K562 (cell line): Measurements from ENCODE around the gene SUMF2. TPM values are rescaled to one million over a fixed set of nuclear protein-coding genes. Genes with fewer than 3 reads are reported as not detected.

ENCODE experiments used
- DDX20 ChIP-seq: fragments of 450-650 bp; IDR thresholded peaks from 2 replicates; pipeline ENCODE4 v1.6.1; 2016; ENCODE audit warnings: missing genetic modification characterization, low read depth, mild to moderate bottlenecking, missing compliant biosample characterization, moderate library complexity
- ILK ChIP-seq: fragments of 450-650 bp; IDR thresholded peaks from 2 replicates; pipeline ENCODE4 v1.6.1; 2016; ENCODE audit warnings: missing genetic modification characterization, low read depth, mild to moderate bottlenecking, missing compliant biosample characterization, moderate library complexity, borderline replicate concordance
- KHSRP ChIP-seq: fragments of 450-650 bp; IDR thresholded peaks from 2 replicates; pipeline ENCODE4 v1.6.1; 2017
- MBD1 ChIP-seq: fragments of 250-450 bp; sonication (Bioruptor Pico); IDR thresholded peaks from 2 replicates; pipeline ENCODE4 v1.8.0; 2022; ENCODE audit warnings: inconsistent platforms
- NR3C1 ChIP-seq: sonication (generic); formaldehyde crosslinking; IDR thresholded peaks from 2 replicates; pipeline ENCODE4 v1.8.1; 2022; ENCODE audit warnings: missing genetic modification reagents
- SAP30 ChIP-seq: fragments of 200-600 bp; sonication (generic); IDR thresholded peaks from 2 replicates; pipeline ENCODE4 v1.6.1; 2012; ENCODE audit warnings: borderline replicate concordance, low read depth, mild to moderate bottlenecking, moderate library complexity, low read length, control low read depth, inconsistent platforms; ENCODE audit not compliant: insufficient read depth, poor library complexity, severe bottlenecking
- SOX6 ChIP-seq: fragments of 450-650 bp; IDR thresholded peaks from 2 replicates; pipeline ENCODE4 v1.6.1; 2014; ENCODE audit warnings: mild to moderate bottlenecking
- STAG1 ChIP-seq: sonication (generic); formaldehyde crosslinking; IDR thresholded peaks from 2 replicates; pipeline ENCODE4 v1.5.0; 2020; ENCODE audit warnings: missing genetic modification reagents, borderline replicate concordance
- STAT5B ChIP-seq: fragments of 250-450 bp; sonication (Bioruptor Pico); IDR thresholded peaks from 2 replicates; pipeline ENCODE4 v1.8.0; 2021; ENCODE audit warnings: mild to moderate bottlenecking, inconsistent platforms
- ZNF175 ChIP-seq: fragments of 200-800 bp; sonication (Bioruptor generic); IDR thresholded peaks from 2 replicates; pipeline ENCODE4 v1.6.1; 2016; ENCODE audit warnings: low read depth, mild to moderate bottlenecking, missing genetic modification characterization, missing compliant biosample characterization
- ZNF197 ChIP-seq: fragments of 200-800 bp; sonication (Bioruptor generic); IDR thresholded peaks from 2 replicates; pipeline ENCODE4 v1.6.1; 2016; ENCODE audit warnings: low read depth, missing genetic modification characterization, missing compliant biosample characterization
- ZNF398 ChIP-seq: fragments of 250-450 bp; sonication (Bioruptor Pico); IDR thresholded peaks from 2 replicates; pipeline ENCODE4 v1.8.0; 2021; ENCODE audit warnings: moderate library complexity, mild to moderate bottlenecking, inconsistent platforms
- ZNF436 ChIP-seq: fragments of 250-450, 450-650 bp; sonication (Bioruptor Pico); formaldehyde crosslinking; IDR thresholded peaks from 2 replicates; pipeline ENCODE4 v1.7.0; 2020; ENCODE audit warnings: mild to moderate bottlenecking
- ZNF707 ChIP-seq: fragments of 250-450 bp; sonication (Bioruptor Pico); conservative IDR thresholded peaks from 2 replicates; pipeline ENCODE4 v1.8.0; 2022; ENCODE audit warnings: inconsistent platforms, mild to moderate bottlenecking, moderate library complexity
- ZNF740 ChIP-seq, 3 experiments: fragments of 200-800 bp in 1 of 3; sonication (Bioruptor generic) in 1 of 3; sonication (generic) in 1 of 3; formaldehyde crosslinking in 1 of 3; IDR thresholded peaks; 2 replicates each; pipeline versions ENCODE4 v1.6.1 to v1.8.0; 2016 to 2022; ENCODE audit warnings: mild to moderate bottlenecking in 2 of 3, missing compliant biosample characterization in 2 of 3, missing genetic modification characterization in 2 of 3, missing genetic modification reagents in 1 of 3
- polyA plus RNA-seq, 8 experiments: library from polyadenylated mRNA; depleted of rRNA in 4 of 8; stranded (reverse) in 5 of 8; unstranded in 3 of 8; fragments of >200 nt; fragmentation: Nextera tagmentation in 2 of 8; fragmentation: Illumina TruSeq in 1 of 8; extraction: Ambion mirVana in 2 of 8; extraction: Trizol in 1 of 8; gene quantifications; 2 replicates each; pipeline versions ENCODE4 v1.2.1 to v1.2.3, GENCODE V29; 2011 to 2014; ENCODE audit warnings: inconsistent platforms in 1 of 8, missing spikeins in 1 of 8
- total RNA-seq, 7 experiments: library from RNA; depleted of rRNA in 6 of 7; stranded (reverse); fragments of >200 nt in 6 of 7; fragmentation: Illumina TruSeq in 2 of 7; extraction: Trizol in 2 of 7; gene quantifications; 2 replicates each; pipeline versions ENCODE4 v1.2.1 to v1.2.3, GENCODE V29; 2011 to 2021; ENCODE audit warnings: low replicate concordance in 1 of 7
- TF ChIP-seq, protein P1 (sequence below): fragments of 450-650 bp; IDR thresholded peaks from 2 replicates; pipeline ENCODE4 v1.6.1; 2016; ENCODE audit warnings: missing biosample characterization, missing genetic modification characterization

SUMF2 gene
- total and polyA plus RNA-seq, 9 of the 15 experiments (the other 6 are each of a cell fraction or from before 2014, with no cell fraction given), result 39.0 to 113 (median 67.7) TPM

DNA sequence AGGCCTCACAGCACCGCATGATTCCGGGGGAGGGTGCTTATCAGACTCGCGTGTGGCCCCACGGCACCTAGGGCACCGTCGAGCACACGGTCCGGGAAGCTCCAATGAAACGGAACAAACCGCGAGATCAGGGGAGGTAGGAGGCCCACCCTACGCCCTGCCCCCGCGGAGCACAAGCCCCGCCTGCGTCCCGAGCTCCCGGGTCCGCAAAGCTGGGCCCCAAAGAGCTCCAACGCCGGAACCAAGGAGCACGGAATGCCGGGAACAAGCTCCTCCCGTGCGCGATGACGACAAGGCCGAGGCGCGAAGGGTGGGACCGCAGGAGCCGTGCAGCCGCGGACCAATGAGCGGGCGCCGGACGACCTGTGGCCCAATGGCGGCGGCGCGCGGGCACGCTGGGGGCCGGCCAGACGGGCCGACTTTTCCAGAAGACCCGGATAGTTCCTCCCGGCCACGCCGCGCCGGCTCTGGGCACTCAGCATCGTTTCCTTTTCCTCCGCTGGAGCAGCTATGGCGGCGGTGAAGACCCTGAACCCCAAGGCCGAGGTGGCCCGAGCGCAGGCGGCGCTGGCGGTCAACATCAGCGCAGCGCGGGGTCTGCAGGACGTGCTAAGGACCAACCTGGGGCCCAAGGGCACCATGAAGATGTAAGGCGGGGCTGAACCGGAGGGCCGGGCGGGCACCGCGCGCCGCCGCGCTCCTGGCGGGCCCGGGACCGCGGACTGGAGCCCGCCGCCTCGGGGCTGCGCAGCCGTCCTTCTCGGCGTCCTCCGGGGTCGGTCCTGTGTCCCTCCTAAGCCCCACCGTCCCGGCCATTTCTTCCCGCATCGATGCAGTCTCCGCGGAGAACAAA lies 12.5 kb upstream of the SUMF2 start, which contains the start of the genes CCT6A and PSPH (continued):
- TF ChIP-seq ZNF175 (CRISPR knock-in tag), result 0 out of 2 replicates have a peak, but pooled peaks have one; percentile 53
- TF ChIP-seq ZNF436 (CRISPR knock-in tag), result no peak
- no peak for TF ChIP-seq STAT5B
- no peak for TF ChIP-seq ZNF707 (CRISPR knock-in tag)
- TF ChIP-seq, protein P1, sequence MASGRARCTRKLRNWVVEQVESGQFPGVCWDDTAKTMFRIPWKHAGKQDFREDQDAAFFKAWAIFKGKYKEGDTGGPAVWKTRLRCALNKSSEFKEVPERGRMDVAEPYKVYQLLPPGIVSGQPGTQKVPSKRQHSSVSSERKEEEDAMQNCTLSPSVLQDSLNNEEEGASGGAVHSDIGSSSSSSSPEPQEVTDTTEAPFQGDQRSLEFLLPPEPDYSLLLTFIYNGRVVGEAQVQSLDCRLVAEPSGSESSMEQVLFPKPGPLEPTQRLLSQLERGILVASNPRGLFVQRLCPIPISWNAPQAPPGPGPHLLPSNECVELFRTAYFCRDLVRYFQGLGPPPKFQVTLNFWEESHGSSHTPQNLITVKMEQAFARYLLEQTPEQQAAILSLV (tag), result no peak
- TF ChIP-seq ZNF740 (CRISPR knock-in tag; IDR thresholded peaks at IDR 0.05), result no peak
- TF ChIP-seq ZNF740 (tag; IDR thresholded peaks at IDR 0.05), result no peak
- TF ChIP-seq KHSRP, result no peak
- peak; percentile 37; the same call in 1 of the 2 replicates for TF ChIP-seq SOX6
- TF ChIP-seq ZNF197 (CRISPR knock-in tag), result no peak
- no peak for TF ChIP-seq SAP30
- no peak for TF ChIP-seq NR3C1 (CRISPR knock-in tag)
- TF ChIP-seq ILK (tag), result no peak
- no peak for TF ChIP-seq DDX20 (tag)
- no peak for TF ChIP-seq STAG1 (CRISPR knock-in tag)
- no peak for TF ChIP-seq MBD1 (CRISPR knock-in tag)
- TF ChIP-seq ZNF398 (CRISPR knock-in tag), result no peak
